HEK293 (cell line): Measurements from ENCODE around the gene ROM1.

Experiments
- BCL11A ChIP-seq: fragments of 450-650 bp; formaldehyde crosslinking; IDR thresholded peaks from 2 replicates; pipeline ENCODE4 v1.5.1; 2016; ENCODE audit warnings: low read depth, missing biosample characterization, missing genetic modification characterization
- BCL11B ChIP-seq: fragments of 450-650 bp; formaldehyde crosslinking; IDR thresholded peaks from 2 replicates; pipeline ENCODE4 v1.5.1; 2016; ENCODE audit warnings: low read depth, missing biosample characterization, missing genetic modification characterization
- GFI1B ChIP-seq: fragments of 450-650 bp; formaldehyde crosslinking; IDR thresholded peaks from 2 replicates; pipeline ENCODE4 v1.5.1; 2016; ENCODE audit warnings: missing biosample characterization, missing genetic modification characterization
- HOXA7 ChIP-seq: sonication (generic); formaldehyde crosslinking; IDR thresholded peaks from 2 replicates; pipeline ENCODE4 v1.8.1; 2022; ENCODE audit warnings: missing genetic modification reagents, borderline replicate concordance
- IKZF3 ChIP-seq: fragments of 450-650 bp; IDR thresholded peaks from 2 replicates; pipeline ENCODE4 v1.5.0; 2018; ENCODE audit warnings: missing biosample characterization, mild to moderate bottlenecking, missing genetic modification characterization, moderate library complexity
- KLF10 ChIP-seq: fragments of 450-650 bp; IDR thresholded peaks from 2 replicates; pipeline ENCODE4 v1.5.1; 2018; ENCODE audit warnings: missing biosample characterization, mild to moderate bottlenecking, missing genetic modification characterization
- KLF9 ChIP-seq: fragments of 450-650 bp; formaldehyde crosslinking; IDR thresholded peaks from 2 replicates; pipeline ENCODE4 v1.5.1; 2016; ENCODE audit warnings: missing biosample characterization, missing genetic modification characterization, low read depth
- PRDM1 ChIP-seq: fragments of 450-650 bp; formaldehyde crosslinking; IDR thresholded peaks from 2 replicates; pipeline ENCODE4; 2016; ENCODE audit warnings: missing biosample characterization, missing genetic modification characterization
- RBAK ChIP-seq: fragments of 450-650 bp; formaldehyde crosslinking; IDR thresholded peaks from 2 replicates; pipeline ENCODE4 v1.5.1; 2016; ENCODE audit warnings: missing biosample characterization, missing genetic modification characterization
- SCRT2 ChIP-seq: fragments of 450-650 bp; formaldehyde crosslinking; IDR thresholded peaks from 2 replicates; pipeline ENCODE4 v1.5.1; 2016; ENCODE audit warnings: missing biosample characterization, missing genetic modification characterization
- SP3 ChIP-seq: fragments of 450-650 bp; formaldehyde crosslinking; IDR thresholded peaks from 2 replicates; pipeline ENCODE4 v1.5.1; 2016; ENCODE audit warnings: missing biosample characterization, missing genetic modification characterization
- SP7 ChIP-seq: fragments of 450-650 bp; formaldehyde crosslinking; IDR thresholded peaks from 2 replicates; pipeline ENCODE4 v1.5.1; 2016; ENCODE audit warnings: missing biosample characterization, missing genetic modification characterization
- YY2 ChIP-seq: fragments of 450-650 bp; formaldehyde crosslinking; IDR thresholded peaks from 2 replicates; pipeline ENCODE4 v1.5.1; 2016; ENCODE audit warnings: missing biosample characterization, missing genetic modification characterization
- ZBTB8A ChIP-seq: fragments of 450-650 bp; formaldehyde crosslinking; IDR thresholded peaks from 2 replicates; pipeline ENCODE4 v1.5.1; 2016; ENCODE audit warnings: missing biosample characterization, missing genetic modification characterization
- ZFHX2 ChIP-seq: fragments of 450-650 bp; formaldehyde crosslinking; conservative IDR thresholded peaks from 2 replicates; pipeline ENCODE4 v1.5.1; 2016; ENCODE audit warnings: missing biosample characterization, missing genetic modification characterization
- ZNF133 ChIP-seq: fragments of 450-650 bp; formaldehyde crosslinking; IDR thresholded peaks from 2 replicates; pipeline ENCODE4 v1.5.1; 2016; ENCODE audit warnings: missing biosample characterization, missing genetic modification characterization
- ZNF184 ChIP-seq: fragments of 450-650 bp; IDR thresholded peaks from 2 replicates; pipeline ENCODE4 v1.5.1; 2018; ENCODE audit warnings: missing biosample characterization, mild to moderate bottlenecking, missing genetic modification characterization
- ZNF324 ChIP-seq: fragments of 450-650 bp; formaldehyde crosslinking; IDR thresholded peaks from 2 replicates; pipeline ENCODE4 v1.5.1; 2016; ENCODE audit warnings: missing biosample characterization, missing genetic modification characterization
- ZNF416 ChIP-seq: fragments of 450-650 bp; formaldehyde crosslinking; IDR thresholded peaks from 2 replicates; pipeline ENCODE4 v1.5.1; 2016; ENCODE audit warnings: missing biosample characterization, missing genetic modification characterization
- ZNF433 ChIP-seq: fragments of 450-650 bp; formaldehyde crosslinking; IDR thresholded peaks from 2 replicates; pipeline ENCODE4 v1.5.1; 2016; ENCODE audit warnings: missing biosample characterization, missing genetic modification characterization, low read depth
- ZNF514 ChIP-seq: fragments of 450-650 bp; formaldehyde crosslinking; IDR thresholded peaks from 2 replicates; pipeline ENCODE4 v1.5.1; 2016; ENCODE audit warnings: missing biosample characterization, missing genetic modification characterization
- ZNF549 ChIP-seq: fragments of 450-650 bp; IDR thresholded peaks from 2 replicates; pipeline ENCODE4 v1.5.1; 2018; ENCODE audit warnings: missing biosample characterization, missing genetic modification characterization, mild to moderate bottlenecking, inconsistent platforms, moderate library complexity
- ZNF624 ChIP-seq: fragments of 450-650 bp; formaldehyde crosslinking; IDR thresholded peaks from 2 replicates; pipeline ENCODE4 v1.5.1; 2017; ENCODE audit warnings: missing biosample characterization, missing genetic modification characterization
- ZNF629 ChIP-seq: fragments of 450-650 bp; formaldehyde crosslinking; IDR thresholded peaks from 2 replicates; pipeline ENCODE4 v1.5.1; 2017; ENCODE audit warnings: missing biosample characterization, missing genetic modification characterization
- ZNF654 ChIP-seq: fragments of 450-650 bp; formaldehyde crosslinking; IDR thresholded peaks from 2 replicates; pipeline ENCODE4 v1.5.1; 2016; ENCODE audit warnings: low read depth, missing biosample characterization, missing genetic modification characterization
- ZNF670 ChIP-seq: fragments of 450-650 bp; formaldehyde crosslinking; IDR thresholded peaks from 2 replicates; pipeline ENCODE4 v1.5.1; 2016; ENCODE audit warnings: missing biosample characterization, missing genetic modification characterization, low read depth
- ZSCAN30 ChIP-seq: fragments of 450-650 bp; IDR thresholded peaks from 2 replicates; pipeline ENCODE4 v1.5.1; 2018; ENCODE audit warnings: missing biosample characterization, mild to moderate bottlenecking, missing genetic modification characterization, moderate library complexity
- ZXDB ChIP-seq: fragments of 450-650 bp; formaldehyde crosslinking; IDR thresholded peaks from 2 replicates; pipeline ENCODE4 v1.5.1; 2016; ENCODE audit warnings: missing biosample characterization, missing genetic modification characterization
- TF ChIP-seq, protein P1 (sequence below): fragments of 450-650 bp; IDR thresholded peaks from 2 replicates; pipeline ENCODE4 v1.5.1; 2018; ENCODE audit warnings: missing biosample characterization, mild to moderate bottlenecking, missing genetic modification characterization
- TF ChIP-seq, protein P2 (sequence below): fragments of 450-650 bp; formaldehyde crosslinking; IDR thresholded peaks from 2 replicates; pipeline ENCODE4 v1.5.1; 2017; ENCODE audit warnings: missing biosample characterization, missing genetic modification characterization
- TF ChIP-seq, protein P3 (sequence below): IDR thresholded peaks from 2 replicates; pipeline ENCODE4 v1.6.1; 2011; ENCODE audit warnings: mild to moderate bottlenecking, low read depth, low read length, borderline replicate concordance
- TF ChIP-seq, protein P4 (sequence below): fragments of 450-650 bp; formaldehyde crosslinking; IDR thresholded peaks from 2 replicates; pipeline ENCODE4 v1.5.1; 2016; ENCODE audit warnings: missing biosample characterization, missing genetic modification characterization, borderline replicate concordance
- TF ChIP-seq, protein P5 (sequence below): fragments of 450-650 bp; formaldehyde crosslinking; IDR thresholded peaks from 2 replicates; pipeline ENCODE4 v1.5.1; 2016; ENCODE audit warnings: missing biosample characterization, missing genetic modification characterization, low read depth

ROM1 gene

DNA sequence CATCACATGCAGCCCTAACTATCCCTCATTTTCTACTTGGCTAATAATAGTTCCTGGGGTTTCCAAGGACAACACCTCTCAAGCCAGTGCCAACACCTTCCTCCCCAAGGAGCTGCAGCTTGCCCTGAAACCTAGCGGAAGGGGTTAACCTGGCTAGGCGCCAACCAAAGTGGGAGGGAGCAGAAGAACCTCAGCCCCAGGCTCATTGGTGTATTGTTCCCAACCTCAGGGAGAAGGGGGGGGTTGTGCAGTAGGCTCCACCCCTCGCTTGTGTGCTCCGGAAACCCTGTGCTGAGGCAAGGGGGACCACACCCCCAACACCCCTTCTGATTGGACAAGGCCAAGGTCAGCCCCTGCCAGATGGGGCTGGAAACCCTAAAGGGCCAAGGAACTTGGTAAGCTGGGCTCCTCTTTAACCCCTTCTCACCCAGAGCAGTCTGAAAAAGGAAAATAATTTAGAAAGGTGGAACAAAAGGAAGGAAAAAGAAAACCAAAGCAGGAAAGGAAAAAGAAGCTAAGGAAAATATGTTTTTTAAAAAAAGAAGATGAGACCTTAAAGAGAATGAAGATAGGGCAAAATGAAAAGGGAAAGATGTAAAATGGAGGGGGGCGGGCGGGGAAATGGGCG is 13.9 kb upstream of the ROM1 start (continued):
- 0 out of 2 replicates have a peak, but pooled peaks have one; percentile 24 for TF ChIP-seq IKZF3 (tag by site-specific recombination)
- no peak for TF ChIP-seq SCRT2 (tag by site-specific recombination)
- TF ChIP-seq ZNF624 (tag by site-specific recombination) = no peak
- TF ChIP-seq ZXDB (tag by site-specific recombination) = peak; percentile 100
- TF ChIP-seq BCL11A (tag by site-specific recombination) = no peak
- TF ChIP-seq ZNF514 (tag by site-specific recombination) = no peak
- peak; percentile 87 for TF ChIP-seq PRDM1 (tag by site-specific recombination)
- TF ChIP-seq, protein P1, sequence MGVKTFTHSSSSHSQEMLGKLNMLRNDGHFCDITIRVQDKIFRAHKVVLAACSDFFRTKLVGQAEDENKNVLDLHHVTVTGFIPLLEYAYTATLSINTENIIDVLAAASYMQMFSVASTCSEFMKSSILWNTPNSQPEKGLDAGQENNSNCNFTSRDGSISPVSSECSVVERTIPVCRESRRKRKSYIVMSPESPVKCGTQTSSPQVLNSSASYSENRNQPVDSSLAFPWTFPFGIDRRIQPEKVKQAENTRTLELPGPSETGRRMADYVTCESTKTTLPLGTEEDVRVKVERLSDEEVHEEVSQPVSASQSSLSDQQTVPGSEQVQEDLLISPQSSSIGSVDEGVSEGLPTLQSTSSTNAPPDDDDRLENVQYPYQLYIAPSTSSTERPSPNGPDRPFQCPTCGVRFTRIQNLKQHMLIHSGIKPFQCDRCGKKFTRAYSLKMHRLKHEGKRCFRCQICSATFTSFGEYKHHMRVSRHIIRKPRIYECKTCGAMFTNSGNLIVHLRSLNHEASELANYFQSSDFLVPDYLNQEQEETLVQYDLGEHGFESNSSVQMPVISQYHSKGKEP (tag by site-specific recombination) = no peak
- peak; percentile 36; the same call in 1 of the 2 replicates for TF ChIP-seq SP7
- TF ChIP-seq ZFHX2 (tag by site-specific recombination) = 0 out of 2 replicates have a peak, but pooled peaks have one; percentile 7
- peak; percentile 87 for TF ChIP-seq KLF9 (tag by site-specific recombination)
- no peak for TF ChIP-seq ZNF133
- TF ChIP-seq HOXA7 (CRISPR knock-in tag) = no peak
- TF ChIP-seq BCL11B (tag by site-specific recombination) = no peak
- TF ChIP-seq SP3 (tag by site-specific recombination) = peak; percentile 81
- 0 out of 2 replicates have a peak, but pooled peaks have one; percentile 15 for TF ChIP-seq ZSCAN30 (tag by site-specific recombination)
- no peak for TF ChIP-seq ZNF654 (tag by site-specific recombination)
- no peak for TF ChIP-seq ZNF549 (tag by site-specific recombination)
- TF ChIP-seq, protein P2, sequence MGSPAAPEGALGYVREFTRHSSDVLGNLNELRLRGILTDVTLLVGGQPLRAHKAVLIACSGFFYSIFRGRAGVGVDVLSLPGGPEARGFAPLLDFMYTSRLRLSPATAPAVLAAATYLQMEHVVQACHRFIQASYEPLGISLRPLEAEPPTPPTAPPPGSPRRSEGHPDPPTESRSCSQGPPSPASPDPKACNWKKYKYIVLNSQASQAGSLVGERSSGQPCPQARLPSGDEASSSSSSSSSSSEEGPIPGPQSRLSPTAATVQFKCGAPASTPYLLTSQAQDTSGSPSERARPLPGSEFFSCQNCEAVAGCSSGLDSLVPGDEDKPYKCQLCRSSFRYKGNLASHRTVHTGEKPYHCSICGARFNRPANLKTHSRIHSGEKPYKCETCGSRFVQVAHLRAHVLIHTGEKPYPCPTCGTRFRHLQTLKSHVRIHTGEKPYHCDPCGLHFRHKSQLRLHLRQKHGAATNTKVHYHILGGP (tag by site-specific recombination) = no peak
- TF ChIP-seq ZNF629 (tag by site-specific recombination) = peak; percentile 51
- TF ChIP-seq, protein P3, sequence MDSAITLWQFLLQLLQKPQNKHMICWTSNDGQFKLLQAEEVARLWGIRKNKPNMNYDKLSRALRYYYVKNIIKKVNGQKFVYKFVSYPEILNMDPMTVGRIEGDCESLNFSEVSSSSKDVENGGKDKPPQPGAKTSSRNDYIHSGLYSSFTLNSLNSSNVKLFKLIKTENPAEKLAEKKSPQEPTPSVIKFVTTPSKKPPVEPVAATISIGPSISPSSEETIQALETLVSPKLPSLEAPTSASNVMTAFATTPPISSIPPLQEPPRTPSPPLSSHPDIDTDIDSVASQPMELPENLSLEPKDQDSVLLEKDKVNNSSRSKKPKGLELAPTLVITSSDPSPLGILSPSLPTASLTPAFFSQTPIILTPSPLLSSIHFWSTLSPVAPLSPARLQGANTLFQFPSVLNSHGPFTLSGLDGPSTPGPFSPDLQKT = peak; percentile 80
- TF ChIP-seq ZBTB8A (tag by site-specific recombination) = peak; percentile 39; the same call in 1 of the 2 replicates
- TF ChIP-seq ZNF416 (tag by site-specific recombination) = no peak
- TF ChIP-seq ZNF324 (tag by site-specific recombination) = no peak
- peak; percentile 52; the same call in 1 of the 2 replicates for TF ChIP-seq YY2 (tag by site-specific recombination)
- TF ChIP-seq GFI1B (tag by site-specific recombination) = no peak
- TF ChIP-seq, protein P4, sequence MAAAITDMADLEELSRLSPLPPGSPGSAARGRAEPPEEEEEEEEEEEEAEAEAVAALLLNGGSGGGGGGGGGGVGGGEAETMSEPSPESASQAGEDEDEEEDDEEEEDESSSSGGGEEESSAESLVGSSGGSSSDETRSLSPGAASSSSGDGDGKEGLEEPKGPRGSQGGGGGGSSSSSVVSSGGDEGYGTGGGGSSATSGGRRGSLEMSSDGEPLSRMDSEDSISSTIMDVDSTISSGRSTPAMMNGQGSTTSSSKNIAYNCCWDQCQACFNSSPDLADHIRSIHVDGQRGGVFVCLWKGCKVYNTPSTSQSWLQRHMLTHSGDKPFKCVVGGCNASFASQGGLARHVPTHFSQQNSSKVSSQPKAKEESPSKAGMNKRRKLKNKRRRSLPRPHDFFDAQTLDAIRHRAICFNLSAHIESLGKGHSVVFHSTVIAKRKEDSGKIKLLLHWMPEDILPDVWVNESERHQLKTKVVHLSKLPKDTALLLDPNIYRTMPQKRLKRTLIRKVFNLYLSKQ = no peak
- TF ChIP-seq, protein P5, sequence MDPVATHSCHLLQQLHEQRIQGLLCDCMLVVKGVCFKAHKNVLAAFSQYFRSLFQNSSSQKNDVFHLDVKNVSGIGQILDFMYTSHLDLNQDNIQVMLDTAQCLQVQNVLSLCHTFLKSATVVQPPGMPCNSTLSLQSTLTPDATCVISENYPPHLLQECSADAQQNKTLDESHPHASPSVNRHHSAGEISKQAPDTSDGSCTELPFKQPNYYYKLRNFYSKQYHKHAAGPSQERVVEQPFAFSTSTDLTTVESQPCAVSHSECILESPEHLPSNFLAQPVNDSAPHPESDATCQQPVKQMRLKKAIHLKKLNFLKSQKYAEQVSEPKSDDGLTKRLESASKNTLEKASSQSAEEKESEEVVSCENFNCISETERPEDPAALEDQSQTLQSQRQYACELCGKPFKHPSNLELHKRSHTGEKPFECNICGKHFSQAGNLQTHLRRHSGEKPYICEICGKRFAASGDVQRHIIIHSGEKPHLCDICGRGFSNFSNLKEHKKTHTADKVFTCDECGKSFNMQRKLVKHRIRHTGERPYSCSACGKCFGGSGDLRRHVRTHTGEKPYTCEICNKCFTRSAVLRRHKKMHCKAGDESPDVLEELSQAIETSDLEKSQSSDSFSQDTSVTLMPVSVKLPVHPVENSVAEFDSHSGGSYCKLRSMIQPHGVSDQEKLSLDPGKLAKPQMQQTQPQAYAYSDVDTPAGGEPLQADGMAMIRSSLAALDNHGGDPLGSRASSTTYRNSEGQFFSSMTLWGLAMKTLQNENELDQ (tag by site-specific recombination) = no peak
- TF ChIP-seq ZNF433 (tag by site-specific recombination) = no peak
- peak; percentile 52; the same call in 1 of the 2 replicates for TF ChIP-seq ZNF184 (tag by site-specific recombination)
- no peak for TF ChIP-seq RBAK (tag by site-specific recombination)
- TF ChIP-seq KLF10 (tag by site-specific recombination) = peak; percentile 88; the same call in 1 of the 2 replicates
- TF ChIP-seq ZNF670 (tag by site-specific recombination) = no peak
